Peyer's patch (tissue), 4 donors: ENCODE data around the gene SLC7A8.

Experiments
- POLR2A ChIP-seq, 2 donors: fragments of 450-650 bp; IDR thresholded peaks; one replicate each; pipeline ENCODE4 v1.5.1; 2017; ENCODE audit warnings: antibody characterized with exemption in 2 of 2, mild to moderate bottlenecking in 2 of 2, moderate library complexity in 2 of 2
- TF ChIP-seq, protein P1 (sequence below), 6 experiments: fragments of 450-650 bp in 4 of 6; fragments of 200-600 bp in 2 of 6; sonication (generic) in 1 of 6; IDR thresholded peaks; one replicate each; pipeline ENCODE4 v1.5.1; 2017 to 2019; ENCODE audit warnings: antibody characterized with exemption in 6 of 6, mild to moderate bottlenecking in 3 of 6, moderate library complexity in 1 of 6

DNA sequence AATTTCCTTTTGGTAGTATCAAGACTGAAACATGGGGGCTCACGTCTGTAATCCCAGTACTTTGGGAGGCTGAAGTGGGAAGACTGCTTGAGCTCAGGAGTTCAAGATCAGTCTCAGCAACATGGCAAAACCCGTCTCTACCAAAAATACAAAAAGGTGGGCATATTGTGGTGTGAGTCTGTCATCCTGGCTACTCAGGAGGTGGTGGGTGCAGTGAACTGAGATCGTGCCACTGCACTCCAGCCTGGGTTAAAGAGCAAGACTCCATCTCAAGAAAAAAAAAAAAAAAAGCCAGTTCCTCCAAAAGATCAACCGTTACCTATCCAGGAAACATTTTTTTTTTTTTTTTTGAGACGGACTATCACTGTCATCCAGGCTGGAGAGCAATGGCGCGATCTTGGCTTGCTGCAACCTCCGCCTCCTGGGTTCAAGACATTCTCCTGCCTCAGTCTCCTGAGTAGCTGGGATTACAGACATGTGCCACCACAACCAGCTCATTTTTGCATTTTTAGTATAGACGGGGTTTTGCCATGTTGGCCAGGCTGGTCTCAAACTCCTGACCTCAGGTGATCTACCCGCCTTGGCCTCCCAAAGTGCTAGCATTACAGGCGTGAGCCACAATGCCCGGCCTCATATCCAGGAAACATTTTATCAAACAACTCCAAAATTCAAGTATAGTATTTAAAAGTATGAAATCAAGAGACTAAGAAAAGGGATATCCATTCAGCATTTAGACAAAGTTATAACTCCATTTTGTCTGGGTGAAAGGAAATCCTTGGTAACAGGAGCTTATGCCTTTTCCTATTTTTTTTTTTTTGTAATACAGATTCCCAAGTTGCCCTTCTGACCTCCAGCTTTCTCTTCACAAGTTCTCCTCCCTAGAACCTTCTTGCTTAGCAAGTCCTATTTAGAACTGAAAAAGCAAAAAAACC, 91.9 kb downstream of the SLC7A8 start:
- TF ChIP-seq, protein P1, sequence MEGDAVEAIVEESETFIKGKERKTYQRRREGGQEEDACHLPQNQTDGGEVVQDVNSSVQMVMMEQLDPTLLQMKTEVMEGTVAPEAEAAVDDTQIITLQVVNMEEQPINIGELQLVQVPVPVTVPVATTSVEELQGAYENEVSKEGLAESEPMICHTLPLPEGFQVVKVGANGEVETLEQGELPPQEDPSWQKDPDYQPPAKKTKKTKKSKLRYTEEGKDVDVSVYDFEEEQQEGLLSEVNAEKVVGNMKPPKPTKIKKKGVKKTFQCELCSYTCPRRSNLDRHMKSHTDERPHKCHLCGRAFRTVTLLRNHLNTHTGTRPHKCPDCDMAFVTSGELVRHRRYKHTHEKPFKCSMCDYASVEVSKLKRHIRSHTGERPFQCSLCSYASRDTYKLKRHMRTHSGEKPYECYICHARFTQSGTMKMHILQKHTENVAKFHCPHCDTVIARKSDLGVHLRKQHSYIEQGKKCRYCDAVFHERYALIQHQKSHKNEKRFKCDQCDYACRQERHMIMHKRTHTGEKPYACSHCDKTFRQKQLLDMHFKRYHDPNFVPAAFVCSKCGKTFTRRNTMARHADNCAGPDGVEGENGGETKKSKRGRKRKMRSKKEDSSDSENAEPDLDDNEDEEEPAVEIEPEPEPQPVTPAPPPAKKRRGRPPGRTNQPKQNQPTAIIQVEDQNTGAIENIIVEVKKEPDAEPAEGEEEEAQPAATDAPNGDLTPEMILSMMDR (IDR thresholded peaks at IDR 0.05): no peak
- TF ChIP-seq POLR2A (IDR thresholded peaks at IDR 0.05): no peak
